Activated T-cell treated with anti-CD3 and anti-CD28 coated beads, Interleukin-2, amount 50 U/mL, for 24 hours (primary cell): Measurements from ENCODE around the gene AFF3.

ENCODE experiments used
- DNase-seq: peaks from one replicate; pipeline ENCODE4 v3.0.0-alpha.2; 2020
- H3K27ac Mint-ChIP-seq: 2 replicates; pipeline ENCODE4 v1.8.0; 2020; ENCODE audit warnings: mild to moderate bottlenecking, mixed read lengths
- H3K27me3 Mint-ChIP-seq: 2 replicates; pipeline ENCODE4 v1.8.0; 2020; ENCODE audit warnings: mixed read lengths
- H3K36me3 Mint-ChIP-seq: 2 replicates; pipeline ENCODE4 v1.8.0; 2020; ENCODE audit warnings: low read depth, mixed read lengths
- H3K4me1 Mint-ChIP-seq: 2 replicates; pipeline ENCODE4 v1.8.0; 2020; ENCODE audit warnings: low read depth, mixed read lengths
- H3K4me3 Mint-ChIP-seq: 2 replicates; pipeline ENCODE4 v1.8.0; 2020; ENCODE audit warnings: mild to moderate bottlenecking, moderate library complexity, mixed read lengths
- H3K9me3 Mint-ChIP-seq: 2 replicates; pipeline ENCODE4 v1.8.0; 2020; ENCODE audit warnings: mixed read lengths

Gene AFF3

DNA sequence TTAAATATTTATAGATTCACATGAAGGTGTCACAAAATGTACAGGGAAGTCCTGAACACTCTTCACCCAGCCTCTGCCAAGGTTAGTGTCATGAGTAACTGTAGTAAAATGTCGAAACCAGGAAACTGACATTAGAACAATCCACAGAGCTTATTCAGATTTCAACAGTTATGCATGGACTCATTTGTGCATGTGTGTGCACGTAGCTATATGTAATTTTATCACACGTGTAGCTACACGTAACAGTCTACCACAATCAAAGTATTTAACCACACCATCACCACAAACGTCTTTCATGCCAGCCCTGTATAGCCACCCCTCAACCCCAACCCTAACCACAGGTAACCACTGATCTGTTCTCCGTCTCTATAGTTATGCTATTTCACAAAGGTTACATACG lies 440.9 kb downstream of the AFF3 start:
- H3K4me3 Mint-ChIP-seq = no peak overlapping the region
- H3K36me3 Mint-ChIP-seq = no peaks in the 10 kb centered on the region
- H3K27me3 Mint-ChIP-seq = peaks cover 8% of the 10 kb centered on the region
- no peak overlapping the region for H3K27ac Mint-ChIP-seq
- no peaks in the 10 kb centered on the region for H3K9me3 Mint-ChIP-seq
- peaks cover 3% of the 10 kb centered on the region for H3K4me1 Mint-ChIP-seq
- no peak for DNase-seq

DNA sequence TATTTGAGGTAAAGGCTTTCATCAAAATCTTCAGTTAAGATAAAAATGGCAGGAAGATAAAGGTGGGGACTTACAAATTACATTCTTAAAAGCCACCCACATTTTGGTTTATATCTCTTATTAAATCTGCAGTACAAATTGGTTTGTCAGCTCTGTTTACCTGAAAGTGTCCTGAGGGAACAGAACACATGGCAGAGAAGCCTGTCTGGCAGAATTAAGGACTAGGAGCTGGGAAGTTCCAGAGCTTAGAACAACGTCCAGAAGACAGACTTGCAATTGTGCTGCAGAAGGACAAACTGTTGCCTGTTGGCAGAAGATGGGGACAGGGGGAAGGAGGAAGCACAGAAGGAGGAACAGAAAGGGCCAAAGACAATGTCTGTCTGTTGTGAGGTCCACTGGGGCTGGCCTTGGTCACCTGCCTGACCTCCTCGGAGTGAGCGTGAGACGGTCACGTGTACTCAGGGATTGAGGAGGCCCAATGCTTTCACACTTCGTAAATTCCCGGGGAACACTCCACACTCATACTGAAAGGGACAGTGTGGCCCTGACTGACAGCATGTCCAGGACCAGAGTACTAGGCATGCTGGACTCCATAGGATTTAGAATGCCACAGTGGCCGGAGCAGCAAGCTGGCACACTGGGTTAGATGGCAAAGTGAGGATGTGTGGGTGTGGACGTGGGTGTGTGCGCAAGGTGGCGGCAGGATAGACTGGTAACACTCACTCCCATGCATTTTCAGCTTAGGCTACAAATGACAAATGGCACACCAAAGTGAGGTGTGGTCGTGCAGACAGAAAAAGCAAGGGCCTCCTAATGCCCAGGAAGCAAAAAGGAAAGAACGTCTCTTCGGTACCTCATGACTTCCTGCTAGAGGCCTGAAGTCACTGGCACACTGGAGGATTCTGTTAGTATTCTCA lies 441.6 kb downstream of the AFF3 start:
- Mint-ChIP-seq H3K27ac (no peak overlapping the region), H3K9me3 (no peaks in the 10 kb centered on the region), H3K27me3 (peaks cover 8% of the 10 kb centered on the region), H3K36me3 (no peaks in the 10 kb centered on the region), H3K4me1 (peaks cover 3% of the 10 kb centered on the region), H3K4me3 (no peak overlapping the region)
- no peak for DNase-seq

DNA sequence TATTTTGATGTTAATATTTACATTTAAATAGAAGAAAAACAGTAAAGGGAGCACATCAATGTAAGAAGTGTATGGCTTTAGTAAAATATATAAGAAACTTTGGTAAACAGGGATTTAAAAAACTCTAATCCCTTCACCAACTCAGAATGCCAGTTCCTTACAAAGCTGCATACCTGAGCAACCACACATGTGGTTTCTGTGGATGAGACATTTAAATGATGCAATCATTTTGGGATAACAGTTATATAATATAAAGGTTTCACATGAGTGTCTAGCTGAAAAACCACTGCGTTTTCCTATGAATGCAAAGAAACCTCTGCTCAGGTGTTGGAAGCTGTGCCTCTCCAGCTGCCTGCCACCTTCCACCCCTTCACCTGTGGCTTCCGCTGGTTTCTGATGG lies 443.5 kb downstream of the AFF3 start:
- Mint-ChIP-seq H3K27ac (no peak overlapping the region), H3K9me3 (no peaks in the 10 kb centered on the region), H3K4me1 (peaks cover 3% of the 10 kb centered on the region)

DNA sequence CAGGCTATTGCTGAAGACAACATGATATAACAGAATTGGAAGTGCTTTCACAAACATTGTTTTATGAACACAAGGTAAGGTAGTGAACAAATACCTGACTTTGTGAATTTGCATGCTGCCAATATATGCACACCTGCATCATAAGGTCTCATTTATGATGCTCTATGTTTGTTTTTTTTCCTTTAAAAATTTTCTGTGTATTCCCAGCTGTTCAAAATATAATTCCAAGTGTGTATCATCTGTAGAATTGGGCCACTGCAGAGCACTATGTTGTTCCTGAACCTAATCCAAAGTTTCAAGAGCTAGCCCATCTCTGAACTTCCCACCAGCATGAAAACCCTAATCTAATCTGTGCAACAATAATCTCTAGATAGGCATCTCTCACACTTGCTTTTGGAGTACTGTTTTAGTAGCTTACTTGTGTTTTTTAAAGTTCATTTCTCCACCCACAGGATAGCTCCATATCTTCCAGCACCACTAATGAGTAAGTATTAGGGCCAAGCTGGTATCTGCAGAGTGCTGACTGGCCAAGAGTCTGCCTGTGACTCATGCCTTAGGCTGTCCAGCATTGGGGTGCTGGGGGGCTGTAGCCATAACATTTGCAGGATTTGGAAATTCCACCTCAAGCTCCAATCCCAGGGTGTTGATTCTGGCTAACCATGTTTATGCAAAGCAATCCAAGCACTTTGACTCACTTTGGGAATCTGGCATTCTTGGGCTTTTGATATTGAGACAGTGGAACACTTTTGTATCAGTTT lies 444.4 kb downstream of the AFF3 start:
- H3K27ac Mint-ChIP-seq = no peak overlapping the region
- H3K9me3 Mint-ChIP-seq = no peaks in the 10 kb centered on the region
- H3K36me3 Mint-ChIP-seq = no peaks in the 10 kb centered on the region
- peaks cover 3% of the 10 kb centered on the region for H3K4me1 Mint-ChIP-seq
- no peak for DNase-seq
- no peak overlapping the region for H3K4me3 Mint-ChIP-seq
- peaks cover 8% of the 10 kb centered on the region for H3K27me3 Mint-ChIP-seq

More for the DNA sequence above, 443.5 kb downstream of the AFF3 start:
- peaks cover 8% of the 10 kb centered on the region for H3K27me3 Mint-ChIP-seq
- no peak for DNase-seq
- H3K4me3 Mint-ChIP-seq = no peak overlapping the region
- H3K36me3 Mint-ChIP-seq = no peaks in the 10 kb centered on the region

DNA sequence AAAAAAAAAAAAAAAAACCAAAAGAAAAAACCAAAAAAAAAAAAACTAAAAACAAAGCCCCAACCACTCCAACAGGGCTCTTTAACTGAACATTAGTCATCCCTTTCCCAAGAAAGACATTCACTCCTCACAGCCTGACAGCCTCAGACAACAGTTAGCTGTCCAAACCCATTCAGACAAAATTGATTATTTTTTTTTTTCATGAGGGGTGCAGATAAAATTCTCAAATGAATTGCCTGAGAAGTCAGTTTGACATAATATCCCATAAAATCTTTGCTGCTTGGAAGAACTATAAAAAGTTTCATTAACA lies 446.5 kb downstream of the AFF3 start:
- Mint-ChIP-seq H3K27me3 (peaks cover 7% of the 10 kb centered on the region), H3K4me1 (no peaks in the 10 kb centered on the region), H3K4me3 (no peak overlapping the region), H3K9me3 (no peaks in the 10 kb centered on the region), H3K27ac (no peak overlapping the region), H3K36me3 (no peaks in the 10 kb centered on the region)
- DNase-seq = no peak

DNA sequence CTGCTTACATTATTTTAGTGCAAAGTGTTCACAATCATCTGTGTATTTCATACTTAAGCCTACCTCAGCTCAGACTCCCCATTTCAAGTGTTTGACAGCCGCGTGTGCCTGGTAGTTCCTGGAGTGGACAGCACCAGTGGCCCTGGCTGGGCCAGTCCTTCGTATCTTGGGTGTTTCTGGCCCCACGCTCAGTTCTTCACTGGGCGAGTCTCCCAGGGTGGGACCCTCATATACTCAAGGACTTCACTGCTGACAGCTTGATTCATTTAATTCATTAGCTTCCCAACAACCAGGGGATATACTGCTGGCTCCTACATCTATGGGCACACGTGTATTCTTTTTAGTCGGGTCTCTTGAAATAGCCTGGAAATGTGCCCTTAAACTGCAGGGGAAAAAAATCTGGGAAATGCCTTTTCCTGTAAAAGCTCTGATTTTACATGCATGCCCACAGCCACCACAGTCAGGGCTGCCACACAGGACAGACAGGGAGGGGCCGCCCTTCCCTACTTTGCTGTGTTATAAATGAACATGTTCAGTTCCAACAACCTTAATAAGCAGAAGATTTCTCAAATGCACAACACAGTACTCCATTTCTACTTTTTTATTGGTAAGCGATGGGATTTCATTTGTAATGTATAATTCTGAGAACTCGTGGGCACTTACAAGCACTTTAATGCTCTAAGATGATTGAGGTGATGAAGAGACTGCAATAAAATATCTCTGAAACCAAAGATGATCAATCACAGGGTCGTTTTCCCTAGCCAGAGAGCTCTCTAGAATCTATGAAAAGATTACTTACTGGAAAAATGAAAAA lies 447.1 kb downstream of the AFF3 start:
- Mint-ChIP-seq H3K9me3 (no peaks in the 10 kb centered on the region), H3K27ac (no peak overlapping the region), H3K4me3 (no peak overlapping the region), H3K4me1 (no peaks in the 10 kb centered on the region), H3K36me3 (no peaks in the 10 kb centered on the region), H3K27me3 (peaks cover 2% of the 10 kb centered on the region)
- no peak for DNase-seq

DNA sequence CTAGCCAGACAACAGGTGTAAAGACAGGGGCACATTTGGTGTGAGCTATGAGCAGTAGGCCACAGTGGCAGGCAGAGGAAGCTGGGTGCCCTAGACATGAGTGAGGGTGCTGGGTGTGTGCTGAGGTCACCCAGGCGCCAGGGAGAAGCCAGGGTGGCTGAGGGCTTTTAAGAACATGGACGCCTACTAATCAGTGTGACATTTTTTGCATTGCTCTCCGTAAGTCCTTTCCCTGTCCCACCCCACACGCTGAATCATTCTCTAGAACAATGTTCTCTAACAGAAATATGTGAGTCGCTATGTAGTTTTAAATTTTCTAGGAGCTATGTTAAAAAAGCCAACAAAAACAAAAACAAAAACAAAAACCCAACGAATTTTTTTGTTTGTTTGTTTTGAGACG lies 448.1 kb downstream of the AFF3 start:
- no peak overlapping the region for H3K4me3 Mint-ChIP-seq
- H3K27me3 Mint-ChIP-seq = peaks cover under 1% of the 10 kb centered on the region
- no peaks in the 10 kb centered on the region for H3K4me1 Mint-ChIP-seq
- no peaks in the 10 kb centered on the region for H3K36me3 Mint-ChIP-seq
- H3K27ac Mint-ChIP-seq = no peak overlapping the region
- DNase-seq = no peak
- no peaks in the 10 kb centered on the region for H3K9me3 Mint-ChIP-seq

DNA sequence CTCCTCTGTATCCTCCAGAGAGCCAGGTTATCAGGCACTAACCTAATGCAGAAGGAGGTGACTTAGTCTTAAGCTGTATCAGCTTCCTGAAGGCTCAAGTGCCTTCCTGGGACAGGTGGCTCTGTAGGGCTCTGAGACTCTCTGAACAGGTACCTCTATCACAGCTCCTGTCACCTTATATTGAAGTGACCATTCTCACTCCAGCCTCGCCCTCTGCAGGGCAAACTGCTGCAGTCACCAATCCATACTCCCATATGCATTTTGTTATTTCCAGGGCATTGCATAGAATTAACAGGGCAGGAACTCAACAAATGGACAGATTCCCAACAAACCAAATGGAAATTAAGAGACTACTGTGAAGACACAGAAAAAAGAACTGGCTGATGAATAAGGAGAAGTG lies 449.6 kb downstream of the AFF3 start:
- H3K4me1 Mint-ChIP-seq = no peaks in the 10 kb centered on the region
- no peak overlapping the region for H3K4me3 Mint-ChIP-seq
- no peaks in the 10 kb centered on the region for H3K9me3 Mint-ChIP-seq
- H3K36me3 Mint-ChIP-seq = no peaks in the 10 kb centered on the region
- DNase-seq = no peak
- no peaks in the 10 kb centered on the region for H3K27me3 Mint-ChIP-seq
- no peak overlapping the region for H3K27ac Mint-ChIP-seq

DNA sequence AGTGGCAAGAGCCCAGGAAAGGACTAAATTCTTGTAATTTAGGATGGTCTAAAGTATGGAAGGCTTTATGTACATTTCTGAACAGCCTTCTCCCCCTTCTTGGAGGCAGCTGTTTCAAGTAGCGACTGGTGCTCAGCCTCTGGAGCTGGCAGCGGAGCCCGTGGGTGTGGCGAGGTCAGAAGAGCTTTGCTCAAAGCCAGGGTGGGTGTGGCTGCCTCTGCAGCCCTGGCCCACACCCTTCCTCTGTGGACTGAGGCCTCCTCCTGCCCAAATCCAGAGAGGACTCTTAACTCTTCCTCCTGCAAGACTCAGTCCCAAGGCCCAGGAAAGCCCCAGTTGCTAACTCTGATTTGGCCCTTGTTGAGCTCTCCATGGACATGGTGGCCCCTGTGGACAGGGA lies 450.5 kb downstream of the AFF3 start:
- no peak overlapping the region for H3K4me3 Mint-ChIP-seq
- no peaks in the 10 kb centered on the region for H3K4me1 Mint-ChIP-seq
- no peak for DNase-seq
- H3K9me3 Mint-ChIP-seq = no peaks in the 10 kb centered on the region
- H3K27ac Mint-ChIP-seq = no peak overlapping the region
- H3K36me3 Mint-ChIP-seq = no peaks in the 10 kb centered on the region
- no peaks in the 10 kb centered on the region for H3K27me3 Mint-ChIP-seq

DNA sequence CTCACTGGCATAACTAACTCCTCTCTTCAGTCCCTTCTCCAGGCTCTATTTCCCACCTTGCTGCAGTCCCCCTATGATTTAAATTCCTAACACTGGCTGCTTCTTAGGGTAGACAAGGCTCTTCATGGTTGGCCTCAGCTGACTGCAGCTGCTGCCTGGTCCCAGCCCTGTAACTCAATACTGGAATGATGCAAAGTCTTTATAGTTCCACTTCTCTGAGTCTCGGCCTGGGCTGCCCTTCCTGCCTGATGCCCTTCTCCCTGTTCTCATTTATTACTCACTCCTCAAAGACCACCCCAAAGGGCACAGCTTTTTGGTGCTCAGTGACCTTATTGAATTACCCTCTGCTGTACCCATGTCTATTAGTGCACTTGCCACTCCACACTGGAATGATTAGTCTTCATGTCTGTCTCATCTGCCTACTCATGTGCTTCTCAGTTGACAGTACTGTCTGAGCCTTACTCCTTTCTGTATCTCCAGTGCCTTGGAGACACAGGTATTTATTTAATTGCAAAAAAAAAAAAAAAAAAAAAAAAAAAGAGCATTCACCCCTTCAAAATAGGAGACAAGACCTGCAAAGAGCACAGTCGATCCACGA lies 453.1 kb downstream of the AFF3 start:
- no peak for DNase-seq
- no peak overlapping the region for H3K4me3 Mint-ChIP-seq
- H3K9me3 Mint-ChIP-seq = no peaks in the 10 kb centered on the region
- H3K27ac Mint-ChIP-seq = no peak overlapping the region
- H3K4me1 Mint-ChIP-seq = no peaks in the 10 kb centered on the region
- H3K27me3 Mint-ChIP-seq = no peaks in the 10 kb centered on the region
- H3K36me3 Mint-ChIP-seq = no peaks in the 10 kb centered on the region

DNA sequence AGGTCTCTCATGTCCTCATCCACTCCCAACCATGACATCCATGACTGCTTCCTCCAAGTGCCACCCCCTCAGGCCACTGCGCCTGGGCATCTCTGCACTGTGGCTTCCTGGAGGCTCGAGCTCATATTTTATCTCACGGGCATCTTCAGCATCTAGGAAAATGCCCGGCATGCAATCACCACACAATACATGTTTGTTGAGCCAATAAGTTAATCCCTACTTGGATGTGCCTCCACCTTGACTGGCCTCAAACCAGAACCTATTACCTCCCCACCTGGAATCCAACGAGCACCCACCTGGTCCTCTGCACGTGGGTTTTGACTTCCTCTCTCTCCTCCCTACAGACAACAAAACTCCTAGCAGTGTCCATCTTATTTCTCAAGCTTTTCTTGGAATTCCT lies 453.7 kb downstream of the AFF3 start:
- H3K27me3 Mint-ChIP-seq = no peaks in the 10 kb centered on the region
- no peak overlapping the region for H3K4me3 Mint-ChIP-seq
- no peaks in the 10 kb centered on the region for H3K36me3 Mint-ChIP-seq
- DNase-seq = no peak
- H3K27ac Mint-ChIP-seq = no peak overlapping the region
- no peaks in the 10 kb centered on the region for H3K9me3 Mint-ChIP-seq
- no peaks in the 10 kb centered on the region for H3K4me1 Mint-ChIP-seq

DNA sequence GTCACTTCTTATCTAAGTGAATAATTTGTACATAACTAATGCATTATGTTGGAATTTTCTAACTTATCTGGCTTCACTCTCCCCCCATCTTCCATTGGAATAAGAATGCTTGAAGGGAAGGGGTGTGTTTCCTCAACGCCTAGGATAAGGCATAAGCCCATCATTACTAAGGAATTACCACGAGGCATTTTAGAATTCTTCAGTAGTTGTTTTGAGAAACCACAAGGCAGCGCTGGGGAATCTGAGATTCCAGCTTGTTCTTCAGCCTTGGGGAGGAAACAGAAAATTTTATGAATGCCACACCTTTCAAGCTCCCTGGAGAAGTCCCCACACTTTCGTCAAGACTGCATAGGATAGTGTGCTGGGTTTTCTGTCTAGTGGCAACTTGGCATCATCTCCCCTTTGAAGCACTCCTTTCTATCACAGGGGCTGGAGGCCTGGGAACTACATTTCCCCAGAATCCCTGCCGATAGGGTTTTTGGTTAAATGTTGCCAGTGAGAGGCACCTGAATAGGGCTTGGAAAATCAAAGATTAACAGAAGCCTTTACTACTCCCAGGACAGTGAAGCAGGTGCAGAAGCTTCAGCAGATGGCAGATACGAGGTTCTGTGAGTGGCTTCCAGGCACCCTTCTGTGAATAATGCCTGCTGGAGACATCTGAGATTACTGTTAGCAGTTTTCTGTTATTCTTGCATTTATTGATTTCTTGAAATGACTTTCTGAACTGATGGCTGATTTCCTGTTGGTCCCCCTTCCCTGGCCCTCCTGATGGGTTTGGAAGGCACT lies 459.9 kb downstream of the AFF3 start:
- DNase-seq = no peak
- H3K4me3 Mint-ChIP-seq = no peak overlapping the region
- H3K9me3 Mint-ChIP-seq = no peaks in the 10 kb centered on the region
- H3K27ac Mint-ChIP-seq = no peak overlapping the region
- no peaks in the 10 kb centered on the region for H3K27me3 Mint-ChIP-seq
- no peaks in the 10 kb centered on the region for H3K36me3 Mint-ChIP-seq
- H3K4me1 Mint-ChIP-seq = no peaks in the 10 kb centered on the region

DNA sequence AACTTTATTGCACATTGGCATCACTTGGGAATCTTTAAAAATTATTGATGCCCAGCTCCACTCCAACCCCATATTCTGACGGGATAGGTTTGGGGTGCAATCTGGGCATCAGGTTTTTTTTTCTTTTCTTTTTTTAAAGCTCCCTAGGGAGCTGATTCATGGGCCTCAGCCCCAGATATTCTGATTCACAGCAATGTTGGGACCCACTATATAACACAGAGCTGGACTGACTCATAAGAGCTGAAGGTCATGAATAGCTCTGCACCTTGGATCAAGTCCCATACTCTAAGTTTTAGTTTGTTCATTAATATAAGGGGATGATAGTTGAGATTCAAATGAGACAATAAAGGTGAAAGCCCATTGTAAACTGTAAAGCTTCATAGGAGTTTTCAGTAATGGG lies 461.4 kb downstream of the AFF3 start:
- DNase-seq = no peak
- Mint-ChIP-seq H3K9me3 (no peaks in the 10 kb centered on the region), H3K4me3 (no peak overlapping the region), H3K27me3 (no peaks in the 10 kb centered on the region), H3K36me3 (no peaks in the 10 kb centered on the region), H3K27ac (no peak overlapping the region), H3K4me1 (no peaks in the 10 kb centered on the region)

DNA sequence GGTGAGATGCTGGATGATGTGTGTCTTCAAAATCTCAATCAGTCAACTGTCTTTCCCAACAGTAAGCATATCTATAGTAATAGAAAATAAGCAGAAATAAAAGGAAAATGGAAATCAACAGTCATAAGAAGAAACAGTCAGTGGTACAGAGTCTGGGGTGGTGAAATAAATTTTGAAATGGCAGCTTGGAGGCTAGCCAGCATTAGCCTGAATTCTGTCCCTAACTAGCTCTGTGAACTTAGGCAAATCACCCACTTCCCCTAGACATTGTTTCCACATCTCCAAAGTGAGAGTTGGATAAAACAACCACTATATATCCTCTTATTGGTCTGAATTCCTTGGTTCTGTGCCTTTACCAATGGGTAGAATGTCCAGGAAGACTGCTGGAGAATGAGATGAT lies 462.9 kb downstream of the AFF3 start:
- H3K4me1 Mint-ChIP-seq = no peaks in the 10 kb centered on the region
- no peaks in the 10 kb centered on the region for H3K27me3 Mint-ChIP-seq
- no peaks in the 10 kb centered on the region for H3K9me3 Mint-ChIP-seq
- H3K36me3 Mint-ChIP-seq = no peaks in the 10 kb centered on the region
- no peak overlapping the region for H3K4me3 Mint-ChIP-seq
- no peak for DNase-seq
- H3K27ac Mint-ChIP-seq = no peak overlapping the region
